GM19372 (cell line): ENCODE results near the gene TBC1D17.
A peak's percentile ranks its signal among the peaks of the same experiment; 100 is the strongest.

ENCODE experiments used
- ATAC-seq: cut with Tn5 transposase; IDR thresholded peaks from one replicate; pipeline ENCODE4 v1.9.1; 2021; ENCODE audit warnings: mild to moderate bottlenecking, low read depth, moderate library complexity; ENCODE audit not compliant: unreplicated experiment

The TBC1D17 gene

DNA sequence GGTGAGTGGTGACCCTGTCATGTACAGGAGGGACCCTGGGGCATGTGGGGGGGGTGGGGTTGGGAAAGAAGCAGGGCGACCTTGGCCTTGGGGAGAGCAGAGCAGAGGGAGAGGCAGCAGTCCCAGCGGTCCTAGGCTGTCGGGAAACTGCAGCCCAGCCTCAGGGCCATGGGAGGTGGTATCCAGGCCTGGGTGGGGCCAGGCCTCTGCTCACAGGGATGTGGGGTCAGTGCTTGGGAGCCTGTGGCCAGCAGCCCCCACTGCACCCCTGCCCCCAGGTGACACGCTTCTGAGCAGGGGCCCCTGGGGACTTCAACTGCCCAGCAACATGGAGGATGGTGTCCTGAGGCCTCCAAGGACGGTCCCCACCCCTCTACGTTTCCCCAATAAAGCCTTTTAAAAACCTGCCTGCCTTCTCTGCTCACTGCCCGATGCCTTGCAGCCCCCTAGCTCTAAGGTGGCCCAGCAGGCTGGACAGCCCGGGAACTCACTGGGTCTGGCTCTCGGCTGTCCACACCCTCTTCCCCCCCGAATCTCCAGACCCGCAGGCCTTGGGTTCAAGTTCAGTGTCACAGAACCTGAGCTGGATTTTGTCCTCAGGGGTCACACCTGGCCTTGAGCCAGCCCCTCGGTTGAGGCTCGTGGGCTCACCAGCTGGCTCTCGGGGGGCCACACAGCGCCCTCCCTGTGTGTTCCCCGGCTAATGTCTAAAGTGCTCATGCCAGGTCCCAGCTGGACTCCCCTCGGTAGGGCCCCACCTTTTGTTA lies 17.0 kb upstream of the TBC1D17 start:
- ATAC-seq, result no peak

DNA sequence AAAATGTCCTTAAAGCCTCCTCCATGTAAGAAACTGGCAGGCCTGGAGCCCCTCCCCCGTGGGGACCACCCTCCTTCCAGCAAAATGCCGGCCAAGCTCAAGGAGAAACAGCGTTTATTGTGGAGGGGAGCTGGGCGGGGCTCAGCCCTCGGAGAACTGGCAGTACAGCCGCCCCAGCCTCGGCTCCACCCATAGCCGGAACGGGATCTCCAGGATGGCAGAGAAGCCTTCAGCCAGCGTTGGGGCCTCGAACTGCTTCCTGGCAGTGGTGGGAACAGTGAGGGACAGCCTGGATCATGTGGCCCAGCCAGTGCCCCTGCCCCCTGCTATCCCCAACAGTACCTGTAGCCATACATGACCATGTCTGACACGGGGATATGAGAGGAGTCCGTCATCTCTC lies 16.4 kb upstream of the TBC1D17 start:
- no peak for ATAC-seq

DNA sequence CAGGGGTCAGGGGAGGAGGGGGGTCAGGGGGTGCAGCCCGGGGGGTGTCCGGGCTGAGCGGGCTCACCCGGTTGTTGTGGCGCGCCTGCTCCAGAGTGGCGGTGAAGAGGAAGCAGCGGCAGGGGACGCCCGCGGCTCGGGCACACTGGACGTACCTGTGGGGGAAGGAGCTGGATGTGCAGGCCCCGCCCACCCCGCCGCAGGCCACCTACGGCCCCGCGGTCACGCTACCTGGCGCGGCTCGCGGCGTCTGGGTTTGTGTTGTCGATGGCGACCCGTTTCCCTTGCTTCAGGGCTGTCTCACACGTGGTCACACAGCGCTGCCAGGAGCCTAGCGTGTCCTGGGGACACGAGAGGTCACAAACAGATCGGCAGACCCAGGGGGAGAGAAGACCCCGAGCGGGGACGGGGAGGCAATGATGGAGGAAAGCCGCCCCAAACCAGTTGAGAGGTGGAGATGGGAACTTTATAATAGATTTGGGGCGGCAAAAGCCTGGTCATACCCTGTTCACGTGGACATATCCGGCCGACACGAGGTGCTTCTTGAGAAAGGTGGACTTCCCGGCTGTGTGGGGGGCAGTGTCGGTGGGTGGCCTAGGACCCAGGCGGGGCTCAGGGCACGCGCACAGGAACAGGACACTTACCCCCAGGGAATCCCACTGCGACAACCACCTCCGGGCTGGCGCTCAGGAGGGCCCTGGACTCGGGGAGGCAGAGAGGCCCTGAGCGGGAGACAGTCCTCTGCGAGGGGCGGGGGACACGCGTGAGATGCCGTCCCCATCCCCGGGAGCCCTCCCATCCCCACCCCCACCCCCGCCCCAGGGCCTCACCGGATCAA lies 15.7 kb upstream of the TBC1D17 start:
- no peak for ATAC-seq

DNA sequence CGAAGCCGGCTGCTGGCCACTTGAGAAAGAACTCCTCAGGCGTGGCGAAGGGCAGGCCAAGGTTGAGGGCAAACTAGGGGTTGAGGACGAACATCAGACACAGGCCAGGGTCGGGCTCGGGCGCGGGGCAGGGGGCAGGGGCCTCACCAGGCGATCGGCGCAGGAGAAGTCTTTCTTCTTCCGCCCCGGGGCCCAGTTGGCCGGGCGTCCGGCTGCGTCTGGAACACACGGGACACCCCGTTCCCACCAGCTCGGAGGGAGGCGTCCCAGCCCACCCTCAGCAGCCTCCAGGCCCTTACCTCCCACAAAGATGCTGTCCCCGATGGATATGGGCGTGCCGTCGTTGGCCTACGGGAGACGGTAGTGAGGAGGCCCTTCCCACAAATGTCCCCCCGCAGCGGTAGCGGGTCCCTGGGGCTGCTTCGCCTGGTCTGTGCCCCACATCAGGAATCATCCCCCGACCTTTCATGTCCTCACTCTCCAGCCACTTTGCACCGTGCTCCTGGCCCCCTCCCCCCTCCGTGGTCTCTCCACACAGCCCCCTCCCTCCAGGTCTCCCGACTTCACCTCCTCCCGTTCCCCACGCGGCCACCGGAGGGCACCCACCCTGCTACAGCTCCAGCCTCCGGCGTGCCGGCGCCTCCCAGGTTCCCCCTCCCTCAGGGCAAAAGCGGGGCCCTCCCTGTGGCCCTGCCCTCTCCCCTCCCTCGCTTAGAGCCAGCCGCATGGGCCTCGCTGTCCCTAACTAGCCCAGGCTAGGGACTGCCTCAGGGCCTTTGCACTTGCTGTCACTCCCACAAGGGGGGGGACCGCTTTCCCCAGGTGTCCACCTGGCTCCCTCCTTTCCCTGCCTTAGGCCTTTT lies 14.9 kb upstream of the TBC1D17 start:
- no peak for ATAC-seq

DNA sequence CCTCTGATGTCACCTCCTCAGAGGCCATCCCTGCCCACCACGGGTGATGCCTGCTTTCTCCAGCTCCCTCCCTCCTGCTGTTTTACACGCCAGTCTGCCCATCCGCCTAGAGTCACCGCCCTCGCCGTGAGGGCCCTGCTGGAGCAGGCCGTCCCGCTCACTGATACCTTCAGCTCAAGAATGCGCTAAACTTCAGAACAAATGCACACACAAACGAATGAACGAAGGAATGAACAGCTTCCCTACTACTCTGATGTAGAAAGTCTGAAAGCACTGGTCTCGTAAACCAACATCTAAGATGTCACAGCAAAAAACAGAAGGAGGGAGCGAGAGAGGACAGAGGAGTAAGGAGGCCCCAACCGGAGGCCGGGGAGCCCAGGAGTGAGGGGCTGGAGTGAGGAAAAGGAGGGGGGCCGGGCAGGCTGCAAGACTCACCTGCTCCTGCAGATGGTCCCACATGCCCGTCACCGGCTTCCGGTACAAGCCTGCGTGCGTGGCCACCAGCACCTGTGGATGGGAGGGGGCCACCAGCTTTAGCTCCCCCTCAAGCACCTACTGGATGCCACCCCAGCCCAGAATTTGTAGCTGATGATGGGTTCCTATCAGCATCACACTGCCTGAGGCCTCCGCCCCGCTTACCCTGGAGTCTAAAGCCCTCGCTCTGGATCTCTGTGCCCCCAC lies 14.1 kb upstream of the TBC1D17 start:
- no peak for ATAC-seq

DNA sequence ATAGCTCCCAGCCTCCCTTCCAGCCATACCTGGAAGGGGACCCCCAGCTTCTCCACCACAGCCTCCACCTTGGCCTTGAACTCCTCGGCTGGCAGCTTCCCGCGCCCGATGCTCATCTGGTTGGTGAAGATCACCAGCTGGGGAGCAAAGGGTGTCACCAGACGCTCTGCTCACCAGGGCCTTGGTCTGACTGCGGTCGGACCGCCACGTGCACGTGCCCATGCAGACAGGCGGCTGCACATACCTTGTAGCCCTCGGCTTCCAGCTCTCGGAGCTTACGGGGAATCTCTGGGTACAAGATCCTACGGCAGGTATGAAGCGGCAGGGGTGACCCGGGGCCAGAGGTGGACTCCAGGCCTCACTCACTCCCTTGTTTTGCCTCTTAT lies 13.6 kb upstream of the TBC1D17 start:
- no peak for ATAC-seq

DNA sequence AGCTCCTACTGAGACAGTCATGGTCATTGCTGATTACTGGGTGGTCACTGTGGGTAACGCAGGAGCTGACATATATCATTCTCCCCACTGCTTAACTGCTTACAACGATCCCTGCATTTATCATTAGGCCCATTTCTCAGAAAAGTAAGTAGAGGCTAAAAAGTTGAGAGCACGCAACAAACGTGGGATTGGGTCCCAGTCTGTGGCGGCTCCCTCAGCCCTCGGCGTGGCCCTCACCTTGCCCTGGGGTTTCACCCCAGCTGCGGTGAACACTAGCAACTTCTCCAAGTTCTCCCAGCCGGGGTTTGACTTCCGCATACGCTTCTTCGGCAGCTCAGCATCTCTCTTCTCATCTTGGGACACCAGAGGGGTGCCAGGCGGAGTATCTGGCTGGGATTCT lies 12.6 kb upstream of the TBC1D17 start:
- no peak for ATAC-seq

DNA sequence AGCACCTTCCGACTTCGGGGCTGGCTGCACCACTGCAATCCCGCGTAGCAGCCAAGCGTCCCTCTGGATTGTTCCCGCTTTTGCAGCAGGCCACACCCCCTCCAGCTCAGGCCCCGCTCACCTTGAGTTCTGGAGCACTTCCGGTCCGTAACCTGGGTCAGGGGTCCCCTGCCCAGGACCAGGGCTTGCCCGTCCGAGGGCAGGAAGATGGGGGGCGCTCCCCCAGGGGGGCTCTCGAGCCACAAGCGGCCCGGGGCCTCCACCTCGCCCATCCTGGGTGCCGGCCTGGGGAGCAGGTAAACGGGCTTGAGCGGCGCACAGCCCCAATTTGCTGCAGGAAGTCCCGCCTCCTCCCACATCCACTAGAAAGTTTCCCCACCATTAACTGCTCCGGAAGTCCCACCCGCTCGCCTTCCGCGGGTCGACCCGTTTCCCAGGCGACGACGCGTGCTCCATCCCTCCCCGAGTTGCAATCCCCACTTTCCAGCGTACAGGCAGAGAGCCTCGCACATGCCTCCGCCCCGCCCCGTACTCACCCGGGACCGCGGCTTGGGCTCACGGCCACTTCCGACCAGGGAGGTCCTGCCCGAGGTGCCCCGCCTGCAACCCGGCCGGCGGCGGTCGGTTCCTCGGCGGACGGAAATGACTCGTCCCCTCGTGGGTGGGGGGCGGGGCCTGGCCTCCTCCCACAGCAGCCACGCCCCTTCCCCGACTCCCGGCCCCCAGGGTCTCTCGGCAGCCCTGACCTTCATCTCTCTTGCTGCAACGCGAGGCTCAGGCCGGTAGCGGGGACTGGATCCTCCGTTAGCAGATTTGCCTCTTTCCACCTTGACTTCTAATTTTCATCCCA lies 10.3 kb upstream of the TBC1D17 start, which contains the start of gene PNKP:
TSS of gene PNKP (minus strand) at position 644 of the 850 bp plus-strand sequence. CDS start at position 272, 372 bp downstream.
- peak; percentile 39 for ATAC-seq

DNA sequence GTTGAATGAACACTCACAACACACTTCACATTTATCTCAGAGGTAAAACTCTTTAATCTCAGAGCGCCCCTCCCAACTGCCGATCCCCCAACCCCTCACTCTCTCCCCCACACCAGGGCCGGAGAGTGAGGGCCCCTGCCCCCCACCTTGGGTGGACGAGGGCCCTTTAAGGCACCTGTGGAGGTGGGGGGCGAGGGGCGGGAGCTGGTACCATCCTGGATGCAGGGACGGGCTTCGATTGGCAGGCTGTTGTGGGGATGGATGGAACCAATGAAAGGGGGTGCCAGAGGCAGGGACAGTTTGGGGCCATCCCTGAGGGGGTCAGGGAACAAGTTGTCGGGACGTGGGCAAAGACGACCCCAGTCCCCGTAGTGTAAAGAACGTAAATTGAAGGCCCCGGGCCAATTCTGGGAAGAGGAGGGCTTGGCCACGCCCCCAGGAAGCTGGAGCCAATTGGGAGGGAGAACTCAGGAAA lies 8.5 kb upstream of the TBC1D17 start:
- ATAC-seq, result peak; percentile 6

DNA sequence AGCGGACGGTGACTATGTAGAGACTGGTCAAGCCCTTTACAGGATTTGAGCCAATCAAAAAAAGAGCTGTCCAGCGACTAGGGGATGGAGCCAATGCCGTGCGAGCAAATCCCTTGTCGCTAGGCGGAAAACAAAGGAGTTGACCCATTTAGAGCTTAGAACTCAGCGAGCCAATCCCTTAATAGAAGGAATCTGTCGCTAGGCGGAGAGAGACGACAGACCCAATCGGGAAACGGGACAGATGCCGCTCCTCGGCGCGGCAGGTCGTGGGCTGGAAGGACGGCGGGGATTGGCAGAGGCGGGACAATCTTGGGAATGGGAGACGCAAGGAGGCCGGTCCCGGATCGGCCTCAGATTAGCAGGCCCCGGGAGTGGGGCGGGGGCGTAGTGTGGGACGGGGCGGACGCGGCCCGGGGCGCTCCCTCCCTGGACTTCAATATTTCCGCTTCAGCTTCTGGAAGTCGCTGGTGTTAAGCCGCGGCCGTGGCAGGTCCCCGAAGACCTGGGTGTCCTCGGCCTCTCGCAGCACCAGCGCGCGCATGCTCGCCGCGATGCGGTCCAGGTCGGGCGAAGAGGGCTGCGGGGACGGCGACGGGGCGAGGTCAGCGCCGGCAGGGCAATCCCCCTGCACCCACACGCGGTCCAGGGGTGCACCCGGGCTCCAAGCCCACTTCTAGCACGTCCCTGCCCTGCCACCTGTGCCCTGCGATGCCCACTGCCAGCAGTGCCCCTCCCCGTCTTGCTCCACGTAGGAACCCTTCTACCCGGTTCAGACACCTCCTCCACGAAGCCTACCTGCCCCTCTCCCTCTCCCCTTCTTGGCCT lies 7.8 kb upstream of the TBC1D17 start:
- ATAC-seq, result peak; percentile 62

DNA sequence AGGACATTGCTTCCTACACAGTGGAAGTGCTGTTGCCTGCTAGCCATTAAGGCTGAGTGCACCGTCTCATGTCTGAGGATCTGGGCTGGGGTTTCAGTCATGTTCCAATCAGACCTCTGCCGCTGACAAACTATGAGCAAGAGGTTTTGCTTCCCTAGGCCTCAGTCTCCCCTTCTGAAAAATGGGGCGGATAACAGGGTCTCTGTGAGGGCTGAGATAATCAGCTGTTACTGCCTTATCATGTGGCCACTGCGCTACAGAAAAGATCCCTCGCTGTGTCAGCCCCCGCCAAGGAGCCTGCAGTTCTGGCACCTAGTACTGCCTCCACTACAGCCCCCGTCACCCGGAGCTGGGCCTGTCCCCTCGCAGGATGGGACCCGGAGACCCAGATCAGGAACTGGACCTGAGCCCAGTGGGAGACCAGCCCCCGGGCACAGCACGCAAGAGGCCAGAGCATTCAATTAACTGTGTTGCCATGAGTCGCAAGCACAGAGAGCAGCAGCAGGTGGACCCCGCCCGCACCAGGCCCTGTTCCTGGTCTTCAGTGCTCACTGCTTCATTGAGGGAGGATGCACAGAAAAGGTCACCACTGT lies 7.1 kb upstream of the TBC1D17 start:
- no peak for ATAC-seq

DNA sequence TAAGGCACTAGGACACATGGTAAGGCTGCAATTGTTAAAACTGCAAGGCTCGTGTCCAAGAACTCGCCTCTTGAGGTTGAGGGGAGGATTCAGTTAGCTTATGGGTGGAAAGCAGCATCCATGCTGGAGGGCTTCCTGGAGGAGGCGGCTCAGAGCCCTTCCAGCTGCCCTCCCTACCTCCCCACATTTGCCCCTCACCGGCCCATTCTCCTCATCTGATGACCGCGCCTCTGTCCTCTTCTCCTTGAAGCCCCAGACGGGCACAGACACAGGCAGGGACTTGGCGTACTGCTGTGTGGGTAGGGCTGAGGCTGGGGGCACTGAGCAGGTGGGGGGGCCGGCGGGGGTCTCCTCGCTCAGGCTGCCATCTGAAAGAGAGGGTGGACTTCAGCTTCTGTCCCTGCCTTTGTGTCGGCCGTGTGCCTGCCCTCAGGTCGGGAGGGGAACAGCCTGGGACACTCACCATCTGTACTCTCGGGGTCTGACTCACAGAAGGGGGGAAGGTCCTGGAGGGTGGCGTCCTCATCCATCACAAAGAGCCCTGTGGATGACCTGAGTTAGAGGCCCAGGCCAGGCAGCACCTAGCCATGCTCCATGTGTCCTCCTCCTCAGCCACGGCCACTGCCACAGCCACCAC lies 6.0 kb upstream of the TBC1D17 start:
- ATAC-seq, result no peak

DNA sequence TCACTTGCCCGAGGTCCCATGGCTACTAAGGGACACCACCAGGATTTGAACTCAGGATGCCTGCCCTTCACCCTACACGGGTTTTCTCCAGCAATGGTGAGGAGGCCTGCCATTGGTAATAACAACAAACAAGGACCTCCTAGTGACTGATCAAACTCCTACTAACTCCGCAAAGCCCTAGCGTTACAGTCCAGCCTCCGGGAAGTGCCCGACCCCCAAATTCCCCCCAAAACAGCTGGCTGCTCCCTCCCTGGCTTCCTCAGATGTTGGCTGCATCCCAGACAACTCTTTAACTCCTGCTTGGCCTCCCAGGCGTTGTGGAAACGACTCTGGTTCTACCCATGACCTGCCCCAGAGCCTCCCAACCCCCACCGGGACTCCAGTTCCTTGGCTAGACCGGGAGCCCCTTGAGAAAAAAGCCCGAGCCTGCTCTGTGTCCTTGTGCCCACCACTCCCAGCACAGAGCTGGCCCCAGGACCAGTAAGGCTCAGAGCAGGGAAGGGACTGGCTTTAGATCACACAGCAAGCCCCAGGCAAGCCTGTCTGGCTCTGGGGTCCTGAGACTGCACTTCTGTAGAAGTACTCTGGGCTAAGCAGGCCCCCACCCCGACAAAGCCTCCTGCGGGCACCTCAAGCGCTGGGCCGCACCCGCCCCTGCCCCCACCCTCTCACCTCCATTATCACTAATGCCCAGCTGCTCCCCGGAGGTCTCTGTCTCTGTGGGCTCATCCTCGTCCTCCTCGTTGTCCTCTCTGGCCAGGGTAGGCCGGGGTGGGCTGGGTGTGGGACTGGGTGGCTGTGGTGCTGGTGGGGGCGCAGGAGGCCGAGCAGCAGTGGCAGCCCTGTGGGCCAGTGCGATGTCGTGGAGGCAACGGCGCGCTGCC lies 5.0 kb upstream of the TBC1D17 start:
- ATAC-seq, result no peak

DNA sequence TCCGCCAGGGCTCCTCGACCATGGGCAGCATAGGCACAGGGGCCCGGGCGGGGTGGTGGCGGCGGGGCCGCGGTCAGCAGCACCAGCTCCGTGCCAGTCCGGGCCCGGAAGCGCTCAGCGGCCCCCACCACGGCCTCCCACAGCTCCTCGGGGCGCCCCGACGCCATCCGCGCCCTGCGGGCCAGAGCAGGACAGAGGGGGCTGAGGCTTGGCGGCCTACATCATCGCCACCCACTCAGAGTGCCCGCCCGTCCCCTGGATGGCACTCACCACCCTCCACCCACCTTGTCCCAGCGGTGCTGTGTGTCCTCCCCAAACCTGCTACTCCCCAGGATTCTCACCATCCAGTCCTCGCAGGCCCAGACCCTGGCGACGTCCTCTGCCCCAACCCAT lies 4.4 kb upstream of the TBC1D17 start:
- no peak for ATAC-seq

DNA sequence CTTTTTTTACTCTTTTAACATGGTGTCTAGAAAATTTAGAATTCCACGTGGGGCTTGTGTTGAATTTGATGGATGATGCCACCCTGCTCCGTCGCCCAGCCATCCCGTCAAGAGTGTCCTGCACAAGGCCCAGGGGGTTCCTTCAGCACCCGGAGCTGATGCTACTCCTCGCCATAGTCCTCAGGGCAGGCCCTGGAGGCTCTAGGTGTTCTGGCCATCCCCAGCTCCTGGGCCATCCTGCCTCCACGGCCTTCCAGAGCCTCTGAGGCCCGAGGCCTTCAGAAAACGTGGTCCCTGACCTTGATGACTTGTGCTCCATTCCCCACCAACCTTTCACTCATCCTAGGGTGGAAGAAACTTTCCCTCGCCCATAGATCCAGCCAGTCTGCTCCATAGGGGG lies 3.7 kb upstream of the TBC1D17 start:
- ATAC-seq, result no peak

DNA sequence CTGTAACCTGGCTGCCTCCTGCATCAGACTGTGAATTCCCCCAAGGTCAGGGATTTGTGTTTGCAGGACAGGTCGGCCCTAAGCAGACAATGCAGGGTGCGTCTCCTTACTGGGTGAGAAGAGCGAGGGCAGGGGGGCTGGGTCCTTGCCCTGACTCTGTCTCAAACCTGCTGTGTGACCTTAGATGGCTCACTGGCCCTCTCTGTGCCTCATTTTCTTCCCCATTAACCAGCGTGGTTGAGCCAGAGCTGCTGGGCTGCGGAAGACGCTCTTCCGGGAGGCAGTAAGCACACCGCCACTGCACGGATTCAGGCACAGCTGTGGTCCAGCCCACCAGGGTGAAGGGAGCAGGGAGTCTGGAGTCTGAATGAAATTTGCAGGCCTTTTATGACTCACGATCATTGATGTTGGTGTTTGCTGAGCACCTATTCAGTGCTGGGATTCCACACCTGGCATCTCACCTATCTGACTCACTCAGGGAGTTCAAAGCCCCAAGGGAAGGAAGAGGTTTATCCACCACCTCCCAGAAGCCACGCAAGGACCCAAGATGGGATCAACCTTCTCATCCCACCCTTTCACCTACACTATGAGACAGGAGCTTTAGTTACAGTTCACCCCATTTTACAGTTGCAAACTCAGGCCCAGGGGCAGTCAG lies 2.9 kb upstream of the TBC1D17 start:
- no peak for ATAC-seq
